B cell (primary cell): ENCODE measurements around the gene NEUROD2. TPM values are rescaled to one million over a fixed set of nuclear protein-coding genes. Genes with fewer than 3 reads are reported as not detected.

Source experiments
- ATAC-seq: fragments of 200-7000 bp; cut with Tn5 transposase; one replicate; pipeline ENCODE4 v1.10.0; 2021; ENCODE audit warnings: low read depth, mild to moderate bottlenecking, moderate number of reproducible peaks, moderate library complexity
- CTCF ChIA-PET: fragments of 350-600 bp; sonication (Branson Sonifier 250); formaldehyde crosslinking; loops from one replicate; lab custom pipeline; 2021; ENCODE audit warnings: antibody characterized with exemption, inconsistent platforms; lab: Charles Lee
- POLR2A ChIA-PET: fragments of 350-600 bp; sonication (Branson Sonifier 250); formaldehyde crosslinking; loops from one replicate; lab custom pipeline; 2021; ENCODE audit warnings: antibody characterized with exemption; lab: Charles Lee
- DNase-seq: peaks from one replicate; pipeline ENCODE4 v3.0.0; 2013
- H2AFZ ChIP-seq: 2 replicates; pipeline ENCODE4 v1.6.1; 2012; ENCODE audit warnings: mild to moderate bottlenecking, low read depth, low read length; ENCODE audit not compliant: insufficient read depth, poor library complexity, severe bottlenecking
- H3K27ac ChIP-seq, 2 donors: 1 replicate in 1 of 2; 2 replicates in 1 of 2; pipeline ENCODE4 v1.5.1; 2012 to 2013; ENCODE audit warnings: low read length in 2 of 2, mild to moderate bottlenecking in 2 of 2, moderate library complexity in 1 of 2
- H3K27me3 ChIP-seq, 4 experiments: fragments of 200-600 bp in 1 of 4; sonication (generic) in 1 of 4; replicated peaks in 1 of 4; 1 replicate in 2 of 4; 2 replicates in 2 of 4; pipeline versions ENCODE4 v1.6.1 to v1.7.0; 2013 to 2016; ENCODE audit warnings: low read length in 3 of 4, mild to moderate bottlenecking in 2 of 4, mixed read lengths in 1 of 4, moderate library complexity in 1 of 4; ENCODE audit not compliant: insufficient read depth in 4 of 4, control insufficient read depth in 3 of 4; ENCODE audit errors: control extremely low read depth in 1 of 4
- H3K36me3 ChIP-seq, 2 experiments: replicated peaks in 1 of 2; 1 replicate in 1 of 2; 2 replicates in 1 of 2; pipeline versions ENCODE4 v1.6.1 to v1.7.1; 2013; ENCODE audit warnings: low read length in 1 of 2; ENCODE audit not compliant: insufficient read depth in 2 of 2, control insufficient read depth in 1 of 2; ENCODE audit errors: control extremely low read depth in 1 of 2, extremely low read depth in 1 of 2
- H3K4me1 ChIP-seq, 2 donors: fragments of 200-600 bp in 1 of 2; sonication (generic) in 1 of 2; 1 replicate in 1 of 2; 2 replicates in 1 of 2; pipeline versions ENCODE4 v1.5.1 to v1.6.1; 2013 to 2017; ENCODE audit warnings: low read length in 2 of 2; ENCODE audit not compliant: control insufficient read depth in 2 of 2, insufficient read depth in 2 of 2
- H3K4me2 ChIP-seq: replicated peaks from 2 replicates; pipeline ENCODE3; 2012; ENCODE audit warnings: mild to moderate bottlenecking, low read depth, low read length; ENCODE audit not compliant: poor library complexity, severe bottlenecking
- H3K4me3 ChIP-seq, 5 experiments: fragments of 200-600 bp in 1 of 5; sonication (generic) in 1 of 5; 1 replicate in 3 of 5; 2 replicates in 2 of 5; pipeline versions ENCODE4 v1.5.1 to v1.7.0; 2011 to 2016; ENCODE audit warnings: low read length in 4 of 5, mild to moderate bottlenecking in 4 of 5, low read depth in 2 of 5, control low read depth in 1 of 5, moderate library complexity in 1 of 5; ENCODE audit not compliant: insufficient read depth in 1 of 5; ENCODE audit errors: control extremely low read depth in 1 of 5, extremely low read depth in 1 of 5
- H3K79me2 ChIP-seq: fragments of 200-600 bp; sonication (generic); one replicate; pipeline ENCODE4 v1.6.0; 2016; ENCODE audit warnings: low read length; ENCODE audit not compliant: control insufficient read depth, insufficient read depth
- H3K9ac ChIP-seq: fragments of 200-600 bp; sonication (generic); 2 replicates; pipeline ENCODE4 v1.6.1; 2017; ENCODE audit warnings: mild to moderate bottlenecking, low read length, moderate library complexity
- H3K9me3 ChIP-seq, 3 donors: one replicate each; pipeline versions ENCODE4 v1.6.1 to v1.7.1; 2013; ENCODE audit warnings: low read length in 2 of 3; ENCODE audit not compliant: control insufficient read depth in 2 of 3, insufficient read depth in 1 of 3; ENCODE audit errors: control extremely low read depth in 1 of 3
- H4K20me1 ChIP-seq: 2 replicates; pipeline ENCODE4 v1.6.0; 2012; ENCODE audit warnings: mild to moderate bottlenecking, low read length; ENCODE audit not compliant: insufficient read depth, control insufficient read depth, poor library complexity, severe bottlenecking
- H3K27ac Mint-ChIP-seq: one replicate; pipeline ENCODE4 v1.8.0; 2021; ENCODE audit warnings: mixed read lengths
- H3K27me3 Mint-ChIP-seq: one replicate; pipeline ENCODE4 v1.8.0; 2021; ENCODE audit warnings: mixed read lengths
- H3K4me1 Mint-ChIP-seq: one replicate; pipeline ENCODE4 v1.8.0; 2021; ENCODE audit warnings: mixed read lengths
- H3K4me3 Mint-ChIP-seq: one replicate; pipeline ENCODE4 v1.8.0; 2021; ENCODE audit warnings: mixed read lengths
- H3K9me3 Mint-ChIP-seq: one replicate; pipeline ENCODE4 v1.8.0; 2022; ENCODE audit warnings: mixed read lengths; ENCODE audit not compliant: insufficient read depth
- CTCF ChIP-seq: fragments of 200-600 bp; IDR thresholded peaks from one replicate; pipeline ENCODE4 v1.8.0; 2022; ENCODE audit warnings: antibody characterized with exemption, mild to moderate bottlenecking
- EZH2 ChIP-seq: IDR thresholded peaks from 2 replicates; pipeline ENCODE4 v1.6.1; 2012; ENCODE audit warnings: borderline replicate concordance, low read depth, mild to moderate bottlenecking, moderate library complexity, low read length; ENCODE audit not compliant: insufficient read depth, poor library complexity, severe bottlenecking
- WGBS: methylation state at CpG from one replicate; pipeline ENCODE4 v1.1.5; 2013; ENCODE audit warnings: missing lambda C conversion rate; ENCODE audit not compliant: insufficient coverage; 5-methylcytosine and 5-hydroxymethylcytosine counted together
- intact Hi-C: fragments of 100-400 bp; cut with micrococcal nuclease; formaldehyde crosslinking; loops from one replicate; pipeline ENCODE4 v1.10.0; 2022
- polyA minus RNA-seq: library from RNA; depleted of rRNA, polyadenylated mRNA; stranded (reverse); fragments of >200 nt; gene quantifications from 2 replicates; pipeline ENCODE4 v1.2.3, GENCODE V29; 2012
- polyA plus RNA-seq: library from polyadenylated mRNA; depleted of rRNA; stranded (reverse); fragments of >200 nt; gene quantifications from 2 replicates; pipeline ENCODE4 v1.2.3, GENCODE V29; 2012
- total RNA-seq, 2 donors: library from RNA; stranded (reverse); fragments of 120-200 nt in 1 of 2; gene quantifications; 1 replicate in 1 of 2; 2 replicates in 1 of 2; pipeline versions ENCODE4 v1.2.3 to v1.2.4, GENCODE V29; 2013 to 2022

NEUROD2 gene
- total RNA-seq (not detected in 2 replicates), polyA plus RNA-seq (0.04 and 0.06 TPM in 2 replicates), polyA minus RNA-seq (0.14 and 0.17 TPM in 2 replicates)
- not detected for total RNA-seq (2013)

DNA sequence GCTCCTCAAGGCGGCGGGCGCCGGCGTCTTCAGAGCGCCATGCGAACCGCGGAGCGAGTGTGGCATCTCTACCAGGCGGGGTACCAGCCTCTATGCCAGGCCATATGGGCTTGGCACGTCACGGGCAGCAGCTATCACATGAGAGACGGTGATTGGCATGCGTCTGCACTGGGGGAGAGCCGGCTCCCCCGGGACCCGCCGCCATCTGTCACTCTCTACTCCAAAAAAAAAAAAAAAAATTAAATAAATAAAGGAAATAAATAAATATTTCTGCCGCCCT, at the start of gene NEUROD2:
Gene NEUROD2 (minus strand): TSS at position 70 of the 280 bp plus-strand sequence. CDS start 1,321 bp downstream, outside the sequence.
- intact Hi-C loops = no loop called here
- TF ChIP-seq CTCF = no peak
- no peak for TF ChIP-seq EZH2

DNA sequence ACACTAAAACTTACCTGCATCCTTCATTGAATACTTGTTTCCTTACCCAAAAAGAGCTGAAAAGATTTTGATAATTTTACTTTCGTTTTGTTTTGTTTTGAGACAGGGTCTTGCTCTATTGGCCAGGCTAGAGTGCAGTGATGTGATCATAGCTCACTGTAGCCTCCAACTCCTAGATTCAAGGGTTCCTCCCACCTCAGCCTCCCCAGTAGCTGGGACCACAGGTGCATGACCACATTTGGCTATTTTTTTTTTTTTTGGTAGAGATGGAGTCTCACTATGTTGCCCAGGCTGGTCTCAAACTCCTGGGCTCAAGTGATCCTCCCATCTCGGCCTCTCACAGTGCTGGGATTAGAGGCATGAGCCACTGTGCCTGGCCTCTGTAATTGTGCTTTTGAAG, 47.4 kb upstream of the NEUROD2 start:
- DNase-seq (no peak), ATAC-seq (no peak)
- no peak for TF ChIP-seq CTCF
- TF ChIP-seq EZH2 = no peak
- H3K27me3 Mint-ChIP-seq = no peaks in the 10 kb centered on the region
- Histone ChIP-seq H4K20me1 (peaks cover 41% of the 10 kb centered on the region), H3K27ac (no peak overlapping the region), H3K4me3 (no peak overlapping the region), H3K4me2 (no peak overlapping the region), H3K9me3 (no peaks in the 10 kb centered on the region), H3K36me3 (peaks cover 0 to 22% of the 10 kb centered on the region in 2 experiments), H3K27me3 (no peaks in the 10 kb centered on the region), H3K79me2 (peaks cover 40% of the 10 kb centered on the region), H3K4me1 (peaks cover 18 to 29% of the 10 kb centered on the region in 2 donors), H3K9ac (no peak overlapping the region), H2AFZ (no peak overlapping the region)
- ChIA-PET POLR2A (no interaction called here), CTCF (interaction anchor here (0.7 to 5.2 kb wide), 13 partner anchors 11 to 136 kb away, joined by 3 to 61 read pairs (median 15); partner anchors contain the start of genes MIEN1, PNMT and TCAP)
- no peak overlapping the region for H3K4me3 Mint-ChIP-seq
- H3K9me3 Mint-ChIP-seq = no peaks in the 10 kb centered on the region
- peaks cover 43% of the 10 kb centered on the region for H3K4me1 Mint-ChIP-seq
- 100% methylated on average over 1 of the region's 2 CpGs for WGBS
- intact Hi-C loops = no loop called here
- H3K27ac Mint-ChIP-seq = no peak overlapping the region

More for the DNA sequence above, at the start of gene NEUROD2:
- Mint-ChIP-seq H3K4me3 (peak within 1 kb of the TSS; percentile 45), H3K4me1 (peaks cover 32% of the 10 kb centered on the region), H3K9me3 (no peaks in the 10 kb centered on the region), H3K27me3 (peaks cover 47% of the 10 kb centered on the region), H3K27ac (peak within 1 kb of the TSS; percentile 7)
- no peak for ATAC-seq
- WGBS = 8% methylated on average over 13 of the region's 20 CpGs
- Histone ChIP-seq H3K4me2 (peak within 1 kb of the TSS; percentile 83), H3K4me3 (peak within 1 kb of the TSS in 2 of 5 experiments; percentile 5 to 8), H4K20me1 (peaks cover 3% of the 10 kb centered on the region), H3K4me1 (peaks cover 43 to 47% of the 10 kb centered on the region in 2 donors), H3K9ac (peak within 1 kb of the TSS; percentile 22), H3K79me2 (no peaks in the 10 kb centered on the region), H3K27ac (no peak within 1 kb of the TSS), H2AFZ (no peak within 1 kb of the TSS), H3K36me3 (no peaks in the 10 kb centered on the region), H3K9me3 (peaks cover 0 to 43% (median 0%) of the 10 kb centered on the region in 3 donors), H3K27me3 (peaks cover 0 to 72% (median 51%) of the 10 kb centered on the region in 4 experiments)
- peak; percentile 59 for DNase-seq
- POLR2A ChIA-PET = no interaction called here
- CTCF ChIA-PET = interaction anchor here (4.8 kb wide), 1 partner anchor 15 kb away, joined by 30 read pairs; no protein-coding TSS in a partner anchor
